Germinal center (tissue), 1 donor: Measurements from ENCODE around the gene NOVA2.

Experiments used
- DNase-seq: peaks from one replicate; pipeline ENCODE4 v3.0.0; 2012; ENCODE audit warnings: mixed read lengths, low spot score

NOVA2 gene, protein sequence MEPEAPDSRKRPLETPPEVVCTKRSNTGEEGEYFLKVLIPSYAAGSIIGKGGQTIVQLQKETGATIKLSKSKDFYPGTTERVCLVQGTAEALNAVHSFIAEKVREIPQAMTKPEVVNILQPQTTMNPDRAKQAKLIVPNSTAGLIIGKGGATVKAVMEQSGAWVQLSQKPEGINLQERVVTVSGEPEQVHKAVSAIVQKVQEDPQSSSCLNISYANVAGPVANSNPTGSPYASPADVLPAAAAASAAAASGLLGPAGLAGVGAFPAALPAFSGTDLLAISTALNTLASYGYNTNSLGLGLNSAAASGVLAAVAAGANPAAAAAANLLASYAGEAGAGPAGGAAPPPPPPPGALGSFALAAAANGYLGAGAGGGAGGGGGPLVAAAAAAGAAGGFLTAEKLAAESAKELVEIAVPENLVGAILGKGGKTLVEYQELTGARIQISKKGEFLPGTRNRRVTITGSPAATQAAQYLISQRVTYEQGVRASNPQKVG

GRCh38 chr19:45973553-45974338 lies at the start of gene NOVA2:
NOVA2 (minus strand) TSS chr19:45973865; CDS start chr19:45973351, 514 bp downstream.
- peak; percentile 85 for DNase-seq

GRCh38 chr19:46023311-46023779 lies 49.7 kb upstream of the NOVA2 start:
- no peak for DNase-seq

- no peak for DNase-seq
These were observed 49.0 kb upstream of the NOVA2 start, which contains the start of gene PGLYRP1 for GRCh38 chr19:46022431-46023310. PGLYRP1 (minus strand) TSS chr19:46023053; CDS start chr19:46023021, 32 bp downstream.

DNA sequence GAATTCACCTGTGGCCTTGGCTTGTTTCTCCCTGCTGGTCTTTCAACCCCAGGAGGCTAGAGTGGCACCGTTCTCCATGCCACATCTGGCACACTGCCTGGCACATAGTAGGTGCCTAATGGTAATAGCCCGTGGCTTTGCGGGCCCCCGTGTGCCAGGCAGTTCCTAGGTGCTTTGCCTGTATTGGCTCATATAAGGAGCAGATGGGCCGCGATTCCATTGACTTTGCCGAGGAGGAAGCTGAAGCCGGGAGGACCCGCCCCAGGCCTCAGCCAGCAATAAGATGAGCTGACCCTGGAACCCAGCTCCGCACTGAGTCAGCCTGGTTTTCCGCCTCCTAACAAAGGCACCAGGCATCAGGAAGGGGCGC lies 48.4 kb upstream of the NOVA2 start:
- no peak for DNase-seq

DNA sequence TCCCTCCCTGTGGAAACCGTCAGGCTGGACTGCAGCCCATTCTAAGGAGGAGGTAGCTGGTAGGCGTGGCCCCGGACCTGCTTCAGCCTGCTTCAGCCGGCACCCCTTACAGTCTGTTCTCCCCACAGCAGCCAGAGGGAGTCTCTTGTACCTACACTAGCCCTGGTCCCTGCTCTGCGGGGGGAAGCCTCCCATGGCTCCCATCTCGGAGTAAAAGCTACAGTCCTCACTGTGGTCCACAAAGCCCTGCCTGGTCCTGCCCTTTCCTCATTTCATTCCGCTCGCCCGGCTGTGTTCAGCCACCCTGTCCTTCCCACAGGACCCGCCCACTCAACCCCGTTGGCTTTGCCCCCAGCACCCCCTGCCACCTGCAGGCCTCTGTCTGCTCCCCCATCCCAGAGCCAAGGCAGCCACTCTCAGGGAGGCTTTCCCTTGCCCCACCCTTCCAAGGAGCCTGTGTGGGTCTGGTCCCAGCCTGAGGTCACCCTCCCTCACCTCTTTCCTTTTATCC lies 47.9 kb upstream of the NOVA2 start:
- no peak for DNase-seq

- DNase-seq = no peak
These were observed 47.1 kb upstream of the NOVA2 start for GRCh38 chr19:46020819-46021125.

GRCh38 chr19:46019270-46019669 lies 45.6 kb upstream of the NOVA2 start:
- DNase-seq = no peak

- DNase-seq = no peak
These were observed 45.1 kb upstream of the NOVA2 start for GRCh38 chr19:46018729-46019251.

DNA sequence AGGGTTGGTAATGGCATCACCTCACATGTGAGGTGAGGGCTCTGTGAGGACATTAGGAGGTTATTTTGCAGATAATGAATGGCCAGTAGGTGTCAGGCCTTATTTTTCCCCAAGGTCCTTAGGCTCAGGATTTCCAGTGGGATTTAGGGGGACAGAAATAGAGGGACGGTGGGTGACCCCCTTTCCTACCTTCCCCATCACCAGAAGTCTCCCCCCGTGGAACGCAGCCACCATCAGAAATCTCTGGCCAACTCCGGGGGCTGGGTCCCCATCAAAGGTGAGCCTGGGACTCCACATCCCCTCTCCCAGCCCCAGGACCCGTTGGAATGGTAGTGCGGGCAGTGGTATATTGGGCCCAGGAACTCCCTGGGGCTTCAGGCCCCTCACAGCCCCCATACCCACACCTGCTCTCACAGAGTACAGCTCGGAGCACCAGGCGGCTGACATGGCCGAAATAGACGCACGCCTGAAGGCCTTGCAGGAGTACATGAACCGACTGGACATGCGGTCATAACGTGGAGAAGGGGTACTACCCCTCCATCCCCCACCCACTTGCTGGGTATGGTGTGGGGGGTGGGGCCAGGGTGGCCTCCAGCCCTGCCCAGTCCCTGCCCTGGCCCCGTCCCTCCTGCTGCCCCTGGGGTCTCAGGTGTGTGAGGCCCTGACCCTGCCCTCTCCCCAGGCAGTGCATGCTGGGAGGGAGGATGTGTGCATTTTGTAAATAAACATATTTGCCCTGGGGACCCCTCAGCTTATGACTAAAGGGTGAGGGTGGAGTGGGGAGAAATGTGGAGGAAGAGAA lies 44.4 kb upstream of the NOVA2 start:
- no peak for DNase-seq

DNA sequence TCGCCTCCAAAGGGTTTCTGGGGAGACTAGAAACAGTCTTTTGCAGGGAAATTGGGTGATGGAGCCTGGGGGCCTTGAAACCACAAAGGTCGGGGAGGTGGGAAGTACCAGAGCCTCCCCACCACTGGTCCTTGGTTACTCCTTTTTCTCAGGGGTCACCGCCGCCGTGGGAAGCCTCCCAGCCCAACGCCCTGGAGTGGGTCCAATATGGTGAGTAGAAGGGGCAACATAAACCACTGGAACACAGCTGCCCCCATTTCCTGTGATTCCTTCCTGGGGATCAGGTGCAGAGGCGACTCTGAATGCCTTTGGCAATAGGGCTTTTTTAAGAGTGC lies 43.4 kb upstream of the NOVA2 start:
- no peak for DNase-seq

DNA sequence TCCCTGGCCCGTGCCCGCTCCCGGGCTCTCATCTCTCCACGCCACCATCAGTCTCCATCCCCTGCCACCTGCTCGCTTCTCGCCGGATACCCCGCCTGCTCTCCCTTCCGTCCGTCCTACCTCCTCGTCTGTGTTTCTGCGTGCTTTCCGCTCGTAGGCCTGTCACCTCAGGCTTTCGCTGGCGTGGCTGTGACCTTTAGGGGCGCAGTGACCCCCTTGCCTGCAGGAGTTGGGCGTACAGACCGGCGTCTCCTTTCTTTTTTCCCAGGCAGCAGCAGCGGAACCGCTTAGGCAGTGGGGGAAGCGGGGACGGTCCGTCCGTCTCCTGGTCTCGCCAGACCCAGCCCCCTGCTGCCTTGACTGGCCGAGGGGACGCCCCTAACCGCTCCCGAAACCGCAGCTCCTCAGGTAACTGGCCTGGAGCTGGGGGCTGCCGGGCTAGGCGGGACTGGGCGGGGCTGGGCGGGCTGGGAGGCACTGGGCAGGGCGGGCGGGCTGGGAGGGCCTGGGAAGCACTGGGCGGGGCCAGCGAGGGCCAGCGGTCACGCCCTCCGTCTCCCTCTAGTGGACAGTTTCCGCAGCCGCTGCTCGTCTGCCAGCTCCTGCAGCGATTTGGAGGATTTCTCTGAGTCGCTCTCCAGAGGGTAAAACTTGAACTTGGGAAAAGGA lies 42.9 kb upstream of the NOVA2 start:
- DNase-seq = peak; percentile 87

DNA sequence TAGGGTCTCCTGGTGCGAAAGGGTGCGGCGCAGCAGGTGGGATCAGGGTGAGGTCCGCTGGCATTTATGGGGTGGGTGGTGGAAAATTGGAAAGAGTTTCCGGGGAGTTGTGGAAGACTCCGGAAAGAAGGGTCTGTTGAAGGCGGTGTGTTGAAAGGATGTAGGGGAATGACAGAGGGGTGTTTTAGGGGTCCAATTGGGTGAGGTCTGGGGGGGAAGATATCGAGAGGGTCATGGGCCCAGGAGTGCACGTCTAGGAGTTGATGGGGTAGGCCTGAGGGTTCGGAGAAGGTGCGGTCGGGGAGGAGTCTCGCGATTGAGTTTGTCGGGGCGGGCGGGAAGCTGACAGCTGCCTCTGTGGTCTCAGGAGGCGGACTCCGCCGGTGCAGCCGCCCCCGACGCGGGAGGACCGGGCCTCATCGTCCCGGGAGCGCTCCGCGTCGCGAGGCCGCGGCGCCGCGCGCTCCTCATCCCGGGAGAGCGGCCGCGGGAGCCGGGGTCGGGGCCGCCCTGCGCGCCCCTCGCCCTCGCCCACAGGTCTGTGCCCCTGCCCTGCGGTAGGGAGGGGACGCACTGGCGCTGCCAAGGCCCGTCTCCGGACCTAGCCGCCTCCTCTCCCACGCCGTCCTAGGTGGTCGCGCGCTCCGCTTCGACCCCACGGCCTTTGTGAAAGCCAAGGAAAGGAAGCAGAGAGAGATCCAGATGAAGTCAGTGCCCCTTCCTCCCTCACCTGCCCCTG lies 42.2 kb upstream of the NOVA2 start:
- peak; percentile 31 for DNase-seq

DNA sequence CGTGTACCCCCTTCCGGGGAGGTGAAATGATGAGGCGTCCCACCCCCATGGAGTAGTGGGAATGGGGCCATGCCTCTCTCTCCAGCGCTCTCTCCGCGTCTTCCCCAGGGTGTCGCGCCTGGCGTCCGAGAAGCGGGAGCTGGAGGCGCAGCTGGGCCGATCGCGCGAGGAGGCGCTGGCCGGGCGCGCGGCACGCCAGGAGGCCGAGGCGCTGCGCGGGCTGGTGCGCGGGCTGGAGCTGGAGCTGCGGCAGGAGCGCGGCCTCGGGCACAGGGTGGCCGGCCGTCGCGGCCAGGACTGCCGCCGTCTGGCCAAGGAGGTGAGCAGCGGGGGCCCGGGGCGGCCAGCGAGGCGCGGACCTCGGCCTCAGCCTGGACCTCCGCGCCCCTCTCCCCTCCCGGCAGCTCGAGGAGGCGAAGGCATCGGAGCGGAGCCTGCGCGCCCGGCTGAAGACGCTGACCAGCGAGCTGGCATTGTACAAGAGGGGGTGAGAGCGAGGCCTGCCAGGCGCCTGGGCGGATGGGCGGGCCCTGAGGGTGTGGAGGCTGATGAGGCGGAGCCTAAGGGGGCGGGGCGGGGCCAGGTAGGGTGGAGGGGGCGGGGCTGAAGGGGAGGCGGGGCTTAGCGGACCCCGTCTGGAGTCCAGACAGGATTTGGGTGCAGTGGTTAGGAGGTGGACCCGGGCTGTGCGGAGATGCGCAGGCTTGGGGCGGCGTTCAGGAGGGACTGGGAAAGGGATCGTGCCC lies 41.4 kb upstream of the NOVA2 start:
- DNase-seq = peak; percentile 81

- no peak for DNase-seq
These were observed 40.9 kb upstream of the NOVA2 start for GRCh38 chr19:46014534-46014933.

GRCh38 chr19:46009530-46010510 lies 36.2 kb upstream of the NOVA2 start:
- DNase-seq = peak; percentile 67

DNA sequence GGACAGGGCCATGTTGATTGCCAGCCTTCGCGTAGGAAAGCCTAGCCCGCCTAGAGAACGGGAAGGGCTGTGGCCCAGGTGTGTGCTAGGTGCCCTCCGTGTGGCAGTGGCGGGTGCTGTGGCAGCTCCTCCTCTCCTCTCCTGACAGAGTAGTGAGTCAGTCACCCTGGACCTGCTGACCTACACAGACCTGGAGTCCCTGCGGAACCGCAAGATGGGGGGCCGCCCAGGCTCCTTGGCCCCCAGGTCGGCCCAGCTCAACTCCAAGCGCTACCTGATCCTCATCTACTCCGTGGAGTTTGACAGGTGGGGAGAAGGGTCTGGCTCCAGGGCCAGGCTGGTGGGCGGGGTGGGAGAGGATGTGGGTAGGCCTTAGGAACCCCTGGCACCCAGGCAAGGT lies 32.7 kb upstream of the NOVA2 start:
- DNase-seq = no peak

GRCh38 chr19:46002678-46003275 lies 29.1 kb upstream of the NOVA2 start:
- no peak for DNase-seq
